Measurements from ENCODE around the gene EEFSEC. TPM values are rescaled to one million over a fixed set of nuclear protein-coding genes. Genes with fewer than 3 reads are reported as not detected.

EEFSEC gene
- total and polyA plus RNA-seq, 2 of the 4 experiments (the other 2 are of a cell fraction): 4.5 to 9.3 TPM

DNA sequence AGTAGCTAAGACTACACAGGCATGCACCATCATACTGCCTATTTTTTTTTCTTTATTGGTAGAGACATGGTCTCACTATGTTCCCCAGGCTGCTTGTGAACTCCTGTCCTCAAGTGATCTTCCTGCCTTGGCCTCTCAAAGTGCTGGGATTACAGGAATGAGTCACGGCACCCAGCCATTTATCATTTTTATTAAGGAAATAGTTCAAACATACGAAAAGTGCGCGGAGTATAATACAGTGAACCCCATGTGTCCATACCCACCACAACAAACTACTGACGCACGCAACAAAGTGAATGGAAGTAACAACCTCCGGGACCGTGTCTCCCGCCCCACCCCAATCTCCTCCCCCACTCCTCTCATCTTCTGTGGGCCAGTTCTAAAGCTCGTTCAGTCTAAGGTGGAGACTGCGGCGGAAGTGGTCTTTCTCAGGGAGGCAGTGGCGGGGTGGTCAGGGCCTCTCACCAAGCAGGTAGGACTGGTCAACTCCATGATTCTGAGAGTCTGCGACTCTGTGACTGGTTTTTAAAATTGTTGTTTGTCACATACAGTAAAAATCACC, 271.3 kb downstream of the EEFSEC start:
- no peak overlapping the region for H3K27ac ChIP-seq (ENCODE audit: insufficient read depth, low read length)
- no peak overlapping the region for H2BK5ac ChIP-seq (ENCODE audit: low read depth, low read length, poor library complexity, severe bottlenecking)
- no peak overlapping the region for H2BK120ac ChIP-seq (ENCODE audit: low read depth, low read length)
- DNase-seq (peak; percentile 54), ATAC-seq (ENCODE audit: low read depth) (no peak)
- in situ Hi-C loops (cut with MboI; ENCODE audit: low sequenced_read_pairs): loop anchor here (5.0 kb wide), 1 partner anchor 183 kb away; no protein-coding TSS in a partner anchor
- no peaks in the 10 kb centered on the region for H3K79me1 ChIP-seq (ENCODE audit: low read depth in 1 of 2, low read length in 2 of 2)
- no peak overlapping the region for H3K23ac ChIP-seq (ENCODE audit: low read depth, low read length)
- H4K5ac ChIP-seq (ENCODE audit: low read depth, low read length): no peak overlapping the region
- H3K27me3 ChIP-seq (ENCODE audit: control insufficient read depth, insufficient read depth, low read length): peaks cover 6% of the 10 kb centered on the region; the same call in 1 of the 2 replicates
- H2AK9ac ChIP-seq (replicated peaks; ENCODE audit: low read depth, low read length, poor library complexity): no peak overlapping the region
- H4K20me1 ChIP-seq (ENCODE audit: insufficient read depth, low read length): no peaks in the 10 kb centered on the region; the same call in 1 of the 2 replicates
- no peak overlapping the region for H4K91ac ChIP-seq (ENCODE audit: insufficient read depth, low read depth, low read length)
- no peak overlapping the region for H4K8ac ChIP-seq (ENCODE audit: low read depth in 2 of 2, low read length in 2 of 2)
- no peak overlapping the region for H2AK5ac ChIP-seq (ENCODE audit: low read depth, low read length)
- no peaks in the 10 kb centered on the region; the same call in 1 of the 2 replicates for H3K4me1 ChIP-seq (ENCODE audit: control insufficient read depth, insufficient read depth, low read length)
- no peak overlapping the region for H3K56ac ChIP-seq (ENCODE audit: extremely low read depth, insufficient read depth, low read length)
- no peak overlapping the region for H3K4me2 ChIP-seq (ENCODE audit: low read depth, low read length)
- H3K4ac ChIP-seq (ENCODE audit: low read depth, low read length): no peak overlapping the region
- H3K18ac ChIP-seq (ENCODE audit: low read depth, low read length): no peak overlapping the region
- TF ChIP-seq RAD21 (IDR thresholded peaks at IDR 0.05; ENCODE audit: low read length) (no peak), MXI1 (IDR thresholded peaks at IDR 0.05; ENCODE audit: borderline replicate concordance, low read depth, low read length) (no peak), CEBPB (IDR thresholded peaks at IDR 0.05; ENCODE audit: low read depth, low read length) (no peak), CTCF (conservative IDR thresholded peaks at IDR 0.05; ENCODE audit: low read depth, low read length) (no peak), MAZ (IDR thresholded peaks at IDR 0.05; ENCODE audit: borderline replicate concordance, low read depth, low read length) (no peak), RCOR1 (IDR thresholded peaks at IDR 0.05; ENCODE audit: insufficient replicate concordance, low read length) (no peak), RFX5 (IDR thresholded peaks at IDR 0.05; ENCODE audit: low read depth, low read length) (no peak), CHD1 (IDR thresholded peaks at IDR 0.05; ENCODE audit: low read depth, low read length) (no peak), FOS (IDR thresholded peaks at IDR 0.05; ENCODE audit: low read depth, low read length) (no peak), NFE2L2 (IDR thresholded peaks at IDR 0.05; ENCODE audit: low read depth, low read length) (no peak), POLR2A (IDR thresholded peaks at IDR 0.05; ENCODE audit: low read depth, low read length) (no peak), SMC3 (IDR thresholded peaks at IDR 0.05; ENCODE audit: low read depth, low read length) (no peak), USF2 (IDR thresholded peaks at IDR 0.05; ENCODE audit: low read depth, low read length) (no peak), MAFK (IDR thresholded peaks at IDR 0.05; ENCODE audit: low read depth, low read length) (no peak)
- TF ChIP-seq, protein P1, sequence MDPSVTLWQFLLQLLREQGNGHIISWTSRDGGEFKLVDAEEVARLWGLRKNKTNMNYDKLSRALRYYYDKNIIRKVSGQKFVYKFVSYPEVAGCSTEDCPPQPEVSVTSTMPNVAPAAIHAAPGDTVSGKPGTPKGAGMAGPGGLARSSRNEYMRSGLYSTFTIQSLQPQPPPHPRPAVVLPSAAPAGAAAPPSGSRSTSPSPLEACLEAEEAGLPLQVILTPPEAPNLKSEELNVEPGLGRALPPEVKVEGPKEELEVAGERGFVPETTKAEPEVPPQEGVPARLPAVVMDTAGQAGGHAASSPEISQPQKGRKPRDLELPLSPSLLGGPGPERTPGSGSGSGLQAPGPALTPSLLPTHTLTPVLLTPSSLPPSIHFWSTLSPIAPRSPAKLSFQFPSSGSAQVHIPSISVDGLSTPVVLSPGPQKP (IDR thresholded peaks at IDR 0.05; ENCODE audit: borderline replicate concordance, low read depth, low read length): no peak
- no peak overlapping the region for H3K4me3 ChIP-seq (ENCODE audit: insufficient read depth, low read depth, low read length)
- no peaks in the 10 kb centered on the region; the same call in 1 of the 2 replicates for H3K9me3 ChIP-seq (ENCODE audit: control insufficient read depth, insufficient read depth, low read length)
- no peaks in the 10 kb centered on the region for H3K36me3 ChIP-seq (ENCODE audit: control insufficient read depth, insufficient read depth, low read length)
- no TSS peak for BruUV-seq (replicated peaks)
- no peak overlapping the region for H2BK15ac ChIP-seq (ENCODE audit: low read depth, low read length)
- no peak overlapping the region for H2AFZ ChIP-seq (replicated peaks; ENCODE audit: low read length, poor library complexity)
- dilution Hi-C loops (cut with HindIII; ENCODE audit: low sequenced_read_pairs, unreplicated experiment): no loop called here
- ChIA-PET CTCF (interaction anchor here (1.0 kb wide), 1 partner anchor 73 kb away, joined by 4 read pairs; no protein-coding TSS in a partner anchor), POLR2A (ENCODE audit: unreplicated experiment) (no interaction called here)
- H3K9ac ChIP-seq (ENCODE audit: low read depth, low read length): no peak overlapping the region
- no peaks in the 10 kb centered on the region for H3K9me1 ChIP-seq (ENCODE audit: insufficient read depth, low read length)
- H2BK20ac ChIP-seq (ENCODE audit: low read depth, low read length): no peak overlapping the region
- intact Hi-C loops (cut with micrococcal nuclease): loop anchor here (5.0 kb wide), 1 partner anchor 252 kb away; no protein-coding TSS in a partner anchor
- no peak overlapping the region for H3K14ac ChIP-seq (replicated peaks; ENCODE audit: low read depth, low read length)
- whole genome bisulfite sequencing, 2 experiments (ENCODE audit: extremely low coverage in 2 of 2, insufficient read length in 1 of 2): no CpG with 5 or more reads among the region's 14 CpGs
